ENCODE data around the gene PPIF. TPM values are rescaled to one million over a fixed set of nuclear protein-coding genes. Genes with fewer than 3 reads are reported as not detected.

The PPIF gene
- total RNA-seq (2014; rRNA removed; shearing (Covaris generic)) (18.7 and 24.6 TPM in 2 replicates), polyA plus RNA-seq (2016; fragmentation: Nextera tagmentation; extraction: Ambion mirVana) (45.5 and 50.8 TPM in 2 replicates)

- peak within 1 kb of the TSS; percentile 81 for H3K27ac ChIP-seq
- H2AFZ ChIP-seq = peak within 1 kb of the TSS; percentile 49
- no peaks in the 10 kb centered on the region for H3K9me2 ChIP-seq (ENCODE audit: insufficient read depth)
- no peak for TF ChIP-seq EZH2 (IDR thresholded peaks at IDR 0.05; ENCODE audit: insufficient read depth, poor library complexity, severe bottlenecking)
- no peak for TF ChIP-seq EZH2phosphoT487 (IDR thresholded peaks at IDR 0.05; ENCODE audit: insufficient read depth, low read depth)
- H3K27me3 ChIP-seq (replicated peaks; ENCODE audit: insufficient read depth) = no peaks in the 10 kb centered on the region
- peak within 1 kb of the TSS; percentile 89 for H3K4me3 ChIP-seq
- peak; percentile 97 for DNase-seq
- peaks cover 15% of the 10 kb centered on the region for H3K4me1 ChIP-seq (ENCODE audit: insufficient read depth)
- H4K20me1 ChIP-seq (ENCODE audit: insufficient read depth) = no peaks in the 10 kb centered on the region
- WGBS, 2 experiments (ENCODE audit: low coverage in 1 of 2, low lambda C conversion rate in 2 of 2, missing lambda C conversion rate in 2 of 2) = 1% methylated on average over 34 to 52 of the region's 77 CpGs
- peak within 1 kb of the TSS; percentile 92 for H3K4me2 ChIP-seq (ENCODE audit: unreplicated experiment)
- H3K36me3 ChIP-seq (ENCODE audit: low read depth) = peaks cover 29% of the 10 kb centered on the region; the same call in 1 of the 2 replicates
- peaks cover 46% of the 10 kb centered on the region for H3K79me2 ChIP-seq (ENCODE audit: insufficient read depth)
- in situ Hi-C loops (cut with MboI) = no loop called here
- no peaks in the 10 kb centered on the region for H3K9me3 ChIP-seq (ENCODE audit: low read depth)
- H3K9ac ChIP-seq = peak within 1 kb of the TSS; percentile 97
- peaks cover 1% of the 10 kb centered on the region; the same call in 1 of the 2 replicates for H3F3A ChIP-seq (ENCODE audit: insufficient read depth)
Measured at GRCh38 chr10:79347226-79347893, at the start of gene PPIF. TSS of gene PPIF (plus strand) at chr10:79347469. CDS start at chr10:79347549, 80 bp downstream.

GRCh38 chr10:79298403-79299244 is 48.6 kb upstream of the PPIF start:
- Histone ChIP-seq H3K79me2 (ENCODE audit: insufficient read depth) (peaks cover 27% of the 10 kb centered on the region), H3K9me3 (ENCODE audit: low read depth) (no peaks in the 10 kb centered on the region), H3K9ac (peak overlapping the region; percentile 80), H3K4me2 (ENCODE audit: unreplicated experiment) (peak overlapping the region; percentile 58), H4K20me1 (ENCODE audit: insufficient read depth) (no peaks in the 10 kb centered on the region), H3K27ac (peak overlapping the region; percentile 98), H3K4me1 (ENCODE audit: insufficient read depth) (peaks cover 30% of the 10 kb centered on the region), H3K9me2 (ENCODE audit: insufficient read depth) (no peaks in the 10 kb centered on the region), H3K27me3 (replicated peaks; ENCODE audit: insufficient read depth) (no peaks in the 10 kb centered on the region), H2AFZ (no peak overlapping the region), H3K36me3 (ENCODE audit: low read depth) (peaks cover 30% of the 10 kb centered on the region), H3F3A (ENCODE audit: insufficient read depth) (peaks cover 53% of the 10 kb centered on the region), H3K4me3 (no peak overlapping the region)
- 42 to 51% methylated on average over 23 to 25 of the region's 27 CpGs for WGBS, 2 experiments (ENCODE audit: low coverage in 1 of 2, low lambda C conversion rate in 2 of 2, missing lambda C conversion rate in 2 of 2)
- peak; percentile 100 for DNase-seq
- TF ChIP-seq EZH2 (IDR thresholded peaks at IDR 0.05; ENCODE audit: insufficient read depth, poor library complexity, severe bottlenecking) = no peak
- no peak for TF ChIP-seq EZH2phosphoT487 (IDR thresholded peaks at IDR 0.05; ENCODE audit: insufficient read depth, low read depth)
- in situ Hi-C loops (cut with MboI) = no loop called here

GRCh38 chr10:79299397-79300241 is 47.6 kb upstream of the PPIF start:
- 15 to 18% methylated on average over 13 of the region's 13 CpGs for WGBS, 2 experiments (ENCODE audit: low coverage in 1 of 2, low lambda C conversion rate in 2 of 2, missing lambda C conversion rate in 2 of 2)
- Histone ChIP-seq H3K27me3 (replicated peaks; ENCODE audit: insufficient read depth) (no peaks in the 10 kb centered on the region), H3K4me2 (ENCODE audit: unreplicated experiment) (peak overlapping the region; percentile 58), H3K79me2 (ENCODE audit: insufficient read depth) (peaks cover 27% of the 10 kb centered on the region), H3K9me3 (ENCODE audit: low read depth) (no peaks in the 10 kb centered on the region), H4K20me1 (ENCODE audit: insufficient read depth) (no peaks in the 10 kb centered on the region), H2AFZ (no peak overlapping the region), H3F3A (ENCODE audit: insufficient read depth) (peaks cover 45% of the 10 kb centered on the region), H3K4me3 (no peak overlapping the region), H3K4me1 (ENCODE audit: insufficient read depth) (peaks cover 23% of the 10 kb centered on the region), H3K27ac (peak overlapping the region; percentile 98), H3K9ac (peak overlapping the region; percentile 80), H3K9me2 (ENCODE audit: insufficient read depth) (no peaks in the 10 kb centered on the region), H3K36me3 (ENCODE audit: low read depth) (peaks cover 30% of the 10 kb centered on the region)
- in situ Hi-C loops (cut with MboI) = no loop called here
- peak; percentile 97 for DNase-seq
- no peak for TF ChIP-seq EZH2 (IDR thresholded peaks at IDR 0.05; ENCODE audit: insufficient read depth, poor library complexity, severe bottlenecking)

DNA sequence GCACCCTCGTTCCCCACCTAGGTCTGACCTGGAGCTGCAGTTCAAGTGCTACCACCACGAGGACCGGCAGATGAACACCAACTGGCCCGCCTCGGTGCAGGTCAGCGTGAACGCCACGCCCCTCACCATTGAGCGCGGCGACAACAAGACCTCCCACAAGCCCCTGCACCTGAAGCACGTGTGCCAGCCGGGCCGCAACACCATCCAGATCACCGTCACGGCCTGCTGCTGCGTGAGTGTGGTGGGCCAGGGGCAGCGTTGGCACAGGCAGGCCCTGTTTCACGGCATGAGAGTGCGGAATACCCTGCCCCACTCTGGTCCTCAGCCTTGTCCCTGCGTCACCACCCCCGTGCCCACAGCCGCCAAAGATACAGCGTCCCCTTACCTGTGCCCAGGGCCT is 46.6 kb upstream of the PPIF start:
- WGBS, 2 experiments (ENCODE audit: low coverage in 1 of 2, low lambda C conversion rate in 2 of 2, missing lambda C conversion rate in 2 of 2) = 97 to 98% methylated on average over 18 to 24 of the region's 24 CpGs

More for the DNA sequence above, 46.6 kb upstream of the PPIF start:
- Histone ChIP-seq H3K27ac (peak overlapping the region; percentile 98), H3K4me1 (ENCODE audit: insufficient read depth) (peaks cover 23% of the 10 kb centered on the region), H3K4me3 (no peak overlapping the region), H3K9me2 (ENCODE audit: insufficient read depth) (no peaks in the 10 kb centered on the region), H3K9me3 (ENCODE audit: low read depth) (no peaks in the 10 kb centered on the region), H3K27me3 (replicated peaks; ENCODE audit: insufficient read depth) (no peaks in the 10 kb centered on the region), H3F3A (ENCODE audit: insufficient read depth) (peaks cover 44% of the 10 kb centered on the region), H3K9ac (peak overlapping the region; percentile 80), H3K79me2 (ENCODE audit: insufficient read depth) (peaks cover 16% of the 10 kb centered on the region), H4K20me1 (ENCODE audit: insufficient read depth) (no peaks in the 10 kb centered on the region), H2AFZ (no peak overlapping the region), H3K4me2 (ENCODE audit: unreplicated experiment) (no peak overlapping the region), H3K36me3 (ENCODE audit: low read depth) (peaks cover 22% of the 10 kb centered on the region)
- no peak for DNase-seq
- no peak for TF ChIP-seq EZH2phosphoT487 (IDR thresholded peaks at IDR 0.05; ENCODE audit: insufficient read depth, low read depth)
- TF ChIP-seq EZH2 (IDR thresholded peaks at IDR 0.05; ENCODE audit: insufficient read depth, poor library complexity, severe bottlenecking) = no peak
- in situ Hi-C loops (cut with MboI) = no loop called here

All from GM23248 (cell line).